H1 (cell line): Measurements from ENCODE around the gene DOCK1. TPM values are rescaled to one million over a fixed set of nuclear protein-coding genes. Genes with fewer than 3 reads are reported as not detected.

Experiments used
- ATF2 ChIP-seq: IDR thresholded peaks from 2 replicates; pipeline ENCODE4 v1.6.1; 2012; ENCODE audit warnings: low read length, inconsistent platforms
- GABPA ChIP-seq: IDR thresholded peaks from 2 replicates; pipeline ENCODE4 v1.6.1; 2011; ENCODE audit warnings: mild to moderate bottlenecking, low read length, moderate library complexity, borderline replicate concordance; ENCODE audit not compliant: insufficient read depth
- KDM1A ChIP-seq: fragments of 200-600, 300-600 bp; sonication (generic); IDR thresholded peaks from 2 replicates; pipeline ENCODE4 v1.7.1; 2016; ENCODE audit warnings: mild to moderate bottlenecking, low read length, borderline replicate concordance
- SAP30 ChIP-seq: fragments of 300-600 bp; sonication (generic); IDR thresholded peaks from 2 replicates; pipeline ENCODE4 v1.7.1; 2012; ENCODE audit warnings: low read length, moderate library complexity, mild to moderate bottlenecking, inconsistent platforms; ENCODE audit not compliant: insufficient read depth, insufficient replicate concordance
- TAF1 ChIP-seq: IDR thresholded peaks from 2 replicates; pipeline ENCODE4 v1.6.1; 2011; ENCODE audit warnings: mild to moderate bottlenecking, low read depth, low read length
- polyA plus RNA-seq, 7 experiments: library from polyadenylated mRNA; depleted of rRNA in 3 of 7; stranded (reverse) in 5 of 7; unstranded in 2 of 7; fragments of >200 nt in 5 of 7; fragments of 200-250 nt in 2 of 7; gene quantifications; 1 replicate in 5 of 7; 2 replicates in 1 of 7; 4 replicates in 1 of 7; pipeline versions ENCODE4 v1.2.1 to v1.2.3, GENCODE V29; 2011 to 2013; ENCODE audit warnings: missing spikeins in 2 of 7, mixed read lengths in 2 of 7
- total RNA-seq: library from RNA; stranded (reverse); fragmentation: NEBNext Ultra II Directional; extraction: Animal tissue kit (Norgen Biotek cat#: 25700); gene quantifications from 2 replicates; pipeline ENCODE4 v1.2.1, GENCODE V29; 2021

Gene DOCK1
- total and polyA plus RNA-seq, 2 of the 8 experiments (the other 6 are each of a cell fraction or from before 2014, with no cell fraction given) = 11.6 to 53.0 TPM

GRCh38 chr10:127221281-127221680 lies 316.1 kb downstream of the DOCK1 start (continued):
- no peak for TF ChIP-seq SAP30
- no peak for TF ChIP-seq TAF1
- TF ChIP-seq KDM1A = no peak
- TF ChIP-seq GABPA = no peak
- no peak for TF ChIP-seq ATF2
